Esophagus muscularis mucosa (tissue), 4 donors: Measurements from ENCODE around the gene PCSK4. TPM values are rescaled to one million over a fixed set of nuclear protein-coding genes. Genes with fewer than 3 reads are reported as not detected.
"Not testable (repeated sequence)": the region's sequence is repeated elsewhere in the genome, so short reads cannot be mapped to it uniquely, and the experiment has no call there.

Experiments used
- DNase-seq: peaks from one replicate; pipeline ENCODE4 v3.0.0-alpha.2; 2017; ENCODE audit errors: extremely low spot score
- H3K27ac ChIP-seq, 4 donors: fragments of 200-600 bp; sonication (generic); replicated peaks in 1 of 4; 1 replicate in 3 of 4; 2 replicates in 1 of 4; pipeline ENCODE4 v1.5.1; 2016 to 2019; ENCODE audit warnings: mild to moderate bottlenecking in 1 of 4
- H3K27me3 ChIP-seq, 4 donors: fragments of 200-600 bp; sonication (generic); one replicate each; pipeline versions ENCODE4 v1.5.1 to v1.6.0; 2016 to 2019
- H3K36me3 ChIP-seq, 4 donors: fragments of 200-600 bp; sonication (generic); one replicate each; pipeline ENCODE4 v1.5.1; 2016 to 2019
- H3K4me1 ChIP-seq, 4 donors: fragments of 200-600 bp; sonication (generic); one replicate each; pipeline ENCODE4 v1.5.1; 2016 to 2019
- H3K4me3 ChIP-seq, 4 donors: fragments of 200-600 bp; sonication (generic); 1 replicate in 2 of 4; 2 replicates in 2 of 4; pipeline ENCODE4 v1.5.1; 2016 to 2019; ENCODE audit warnings: mild to moderate bottlenecking in 4 of 4, moderate library complexity in 1 of 4
- H3K9me3 ChIP-seq, 4 donors: fragments of 200-600 bp; sonication (generic); 1 replicate in 3 of 4; 2 replicates in 1 of 4; pipeline ENCODE4 v1.5.1; 2016 to 2019
- CTCF ChIP-seq, 3 experiments: fragments of 200-600 bp in 2 of 3; fragments of 450-650 bp in 1 of 3; sonication (generic) in 2 of 3; IDR thresholded peaks; one replicate each; pipeline ENCODE4 v1.5.1; 2017 to 2019; ENCODE audit warnings: antibody characterized with exemption in 3 of 3, mild to moderate bottlenecking in 2 of 3, moderate library complexity in 1 of 3
- EP300 ChIP-seq: sonication (generic); formaldehyde crosslinking; IDR thresholded peaks from one replicate; pipeline ENCODE4 v1.6.1; 2017; ENCODE audit warnings: antibody characterized with exemption
- POLR2A ChIP-seq: fragments of 450-650 bp; IDR thresholded peaks from one replicate; pipeline ENCODE4 v1.6.1; 2017; ENCODE audit warnings: antibody characterized with exemption, moderate library complexity, mild to moderate bottlenecking, low read depth
- POLR2AphosphoS5 ChIP-seq, 2 donors: sonication (generic); formaldehyde crosslinking; IDR thresholded peaks; one replicate each; pipeline ENCODE4 v1.6.1; 2017; ENCODE audit warnings: antibody characterized with exemption in 2 of 2
- WGBS: methylation state at CpG from one replicate; pipeline ENCODE4 v1.1.5; 2018; 5-methylcytosine and 5-hydroxymethylcytosine counted together
- intact Hi-C: fragments of 100-400 bp; cut with DNase I; formaldehyde crosslinking; loops from one replicate; pipeline ENCODE4 v1.15.1; 2023
- total RNA-seq, 4 donors: library from RNA; depleted of rRNA; stranded (reverse); fragments of >200 nt; gene quantifications; one replicate each; pipeline versions ENCODE4 v1.1.0 to v1.2.1, GENCODE V29; 2016

The PCSK4 gene
- total RNA-seq, 4 donors from 2014 or later = 1.9 to 5.4 (median 3.3) TPM

DNA sequence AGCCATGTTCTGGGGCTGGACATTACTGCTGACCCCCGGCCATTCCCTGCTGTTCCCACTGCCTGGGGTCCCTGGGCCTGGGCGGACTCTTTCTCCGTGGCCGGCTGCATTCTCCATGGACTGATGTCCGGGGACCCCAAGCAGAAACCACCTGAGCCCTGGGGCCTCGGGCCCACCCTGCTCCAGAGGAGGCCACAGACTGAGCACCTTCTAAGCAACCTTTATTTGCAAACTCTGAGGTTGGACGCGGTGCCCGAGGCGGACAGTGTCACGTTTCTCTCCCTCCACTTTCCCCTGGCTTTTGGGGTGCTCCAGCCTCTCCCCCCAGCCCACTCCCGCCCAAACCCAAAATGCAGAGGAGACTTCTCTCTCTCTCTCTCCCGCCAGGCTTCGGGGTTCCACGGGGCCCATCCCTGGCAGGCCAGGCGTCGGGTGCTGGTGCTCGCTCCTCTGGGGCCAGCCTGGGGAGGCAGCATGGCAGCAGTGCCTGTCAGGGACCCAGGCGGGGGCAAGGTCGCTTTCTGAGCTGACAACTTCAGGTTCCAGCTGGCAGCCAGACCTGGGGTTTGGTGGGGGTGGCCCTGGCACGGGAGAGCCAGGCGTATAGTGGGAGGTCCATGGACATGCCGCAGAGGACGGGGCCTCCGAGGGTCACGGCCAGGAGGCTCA lies 8.8 kb downstream of the PCSK4 start:
- intact Hi-C loops = no loop called here
- TF ChIP-seq CTCF (IDR thresholded peaks at IDR 0.05) = no peak
- TF ChIP-seq POLR2A = no peak
- TF ChIP-seq EP300 = no peak
- TF ChIP-seq POLR2AphosphoS5 (IDR thresholded peaks at IDR 0.05) = no peak
- Histone ChIP-seq H3K4me1 (peaks cover 15 to 30% (median 28%) of the 10 kb centered on the region in 4 donors), H3K27me3 (no peaks in the 10 kb centered on the region), H3K9me3 (no peaks in the 10 kb centered on the region), H3K36me3 (peaks cover 0 to 11% (median under 1%) of the 10 kb centered on the region in 4 donors), H3K27ac (no peak overlapping the region), H3K4me3 (no peak overlapping the region)
- no peak for DNase-seq
- WGBS = 89% methylated on average over 19 of the region's 26 CpGs

DNA sequence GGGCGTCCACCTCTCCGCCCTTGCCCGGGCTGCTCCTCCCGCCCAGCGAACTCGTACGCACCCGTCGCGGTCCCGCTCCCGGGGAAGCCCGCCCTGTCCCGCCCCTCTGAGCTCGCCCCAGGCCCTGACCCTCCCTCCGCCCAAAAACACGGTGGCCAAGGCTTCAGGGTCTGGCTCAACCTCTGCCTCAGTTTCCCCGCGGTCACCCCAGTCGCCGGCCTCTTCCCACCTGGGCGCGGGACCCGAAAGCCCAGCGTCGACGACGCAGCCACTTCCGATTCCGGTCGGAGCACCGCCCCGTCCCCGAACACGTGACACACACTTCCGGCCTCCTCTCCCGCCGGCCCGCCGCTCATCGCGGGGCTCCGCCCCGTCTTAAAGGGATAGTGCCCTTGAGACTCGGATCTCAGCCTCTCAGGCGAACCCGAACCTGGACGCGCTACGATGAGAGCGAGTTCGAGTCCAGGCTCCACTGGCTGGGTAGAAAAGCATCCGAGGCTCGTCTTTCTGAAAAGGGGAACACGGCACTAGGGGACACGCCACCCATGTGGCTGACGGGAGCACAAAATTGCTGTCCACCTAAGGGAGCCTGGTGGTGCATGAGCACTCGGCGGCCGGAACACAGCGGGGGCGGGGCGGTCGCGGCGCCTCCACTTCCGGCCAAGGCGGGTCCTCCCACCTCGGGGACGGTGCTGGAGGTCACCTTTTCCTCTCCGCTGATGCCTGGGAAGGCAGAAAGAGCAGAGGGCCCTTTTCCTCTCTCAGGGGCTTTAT lies 11.0 kb downstream of the PCSK4 start, which contains the start of gene C19orf25:
TSS of gene C19orf25 (minus strand) at position 282 of the 774 bp plus-strand sequence. CDS start 312 bp downstream, outside the sequence.
- peak; percentile 97 for DNase-seq
- Histone ChIP-seq H3K4me3 (peak within 1 kb of the TSS; percentile 80 to 98 (median 94)), H3K27ac (peak within 1 kb of the TSS; percentile 71 to 79 (median 74)), H3K27me3 (peaks cover 0 to 16% (median 0%) of the 10 kb centered on the region in 4 donors), H3K9me3 (no peaks in the 10 kb centered on the region), H3K4me1 (peaks cover 17 to 40% (median 33%) of the 10 kb centered on the region in 4 donors), H3K36me3 (peaks cover 0 to 33% (median 16%) of the 10 kb centered on the region in 4 donors)
- 2% methylated on average over 9 of the region's 71 CpGs for WGBS
- intact Hi-C loops = no loop called here
- TF ChIP-seq POLR2AphosphoS5 (IDR thresholded peaks at IDR 0.05) (peak; percentile 89 to 94), CTCF (IDR thresholded peaks at IDR 0.05) (no peak), POLR2A (no peak), EP300 (no peak)

GRCh38 chr19:1477056-1477455 lies 13.1 kb downstream of the PCSK4 start:
- Histone ChIP-seq H3K36me3 (peaks cover 0 to 37% (median 16%) of the 10 kb centered on the region in 4 donors), H3K4me1 (peaks cover 22 to 60% (median 50%) of the 10 kb centered on the region in 4 donors), H3K27me3 (peaks cover 2 to 37% (median 14%) of the 10 kb centered on the region in 4 donors)
- 88% methylated on average over 9 of the region's 9 CpGs for WGBS
- H3K4me3 ChIP-seq, H3K27ac ChIP-seq, intact Hi-C loops, H3K9me3 ChIP-seq, DNase-seq: not testable (repeated sequence)

DNA sequence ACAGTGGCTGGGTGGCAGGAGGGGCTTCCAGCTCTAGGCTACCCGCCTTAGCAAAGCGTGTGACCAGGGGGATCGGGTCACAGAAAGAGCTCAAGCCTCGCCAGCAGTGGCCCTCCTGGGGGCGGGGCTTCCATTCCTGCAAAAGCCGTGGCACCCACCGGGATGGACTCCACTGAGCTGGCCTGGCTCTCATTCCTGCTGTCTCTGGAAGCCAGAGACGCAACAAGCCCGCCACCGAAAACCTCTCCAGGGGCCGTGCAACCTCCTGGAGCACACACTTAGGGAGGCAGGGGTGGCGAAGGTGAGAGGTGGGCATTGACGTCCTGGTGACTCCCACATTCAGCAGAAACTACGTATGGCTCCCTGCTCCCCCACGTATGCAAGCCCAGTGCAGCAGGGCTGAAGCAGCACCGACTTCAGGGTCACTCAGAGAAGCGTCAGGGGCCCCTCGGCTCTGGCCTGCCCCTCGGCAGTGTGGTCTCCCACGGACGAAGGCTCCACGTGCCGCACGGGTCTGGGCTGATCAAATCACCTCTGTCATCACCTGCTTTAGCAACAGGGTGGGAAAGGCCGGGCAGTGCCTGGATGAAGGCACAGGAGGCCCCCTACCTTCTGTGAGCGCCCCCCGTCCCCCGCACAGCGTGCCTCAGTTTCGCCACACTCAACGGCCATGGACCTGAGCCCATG lies 14.3 kb downstream of the PCSK4 start:
- H3K27me3 ChIP-seq = peaks cover 13 to 48% (median 26%) of the 10 kb centered on the region in 4 donors

More for the DNA sequence above, 14.3 kb downstream of the PCSK4 start:
- WGBS = 85% methylated on average over 22 of the region's 31 CpGs
- H3K27ac ChIP-seq = no peak overlapping the region
- no peak overlapping the region for H3K4me3 ChIP-seq
- intact Hi-C loops = no loop called here
- H3K36me3 ChIP-seq = peaks cover 0 to 37% (median 16%) of the 10 kb centered on the region in 4 donors
- DNase-seq = no peak
- no peaks in the 10 kb centered on the region for H3K9me3 ChIP-seq
- no peak for TF ChIP-seq POLR2A
- no peak for TF ChIP-seq POLR2AphosphoS5 (IDR thresholded peaks at IDR 0.05)
- no peak for TF ChIP-seq CTCF (IDR thresholded peaks at IDR 0.05)
- TF ChIP-seq EP300 = no peak
- peaks cover 29 to 72% (median 62%) of the 10 kb centered on the region in 4 donors for H3K4me1 ChIP-seq
